ENCODE results near the gene ZNF571.

GRCh38 chr19:37594304-37594981, at the start of gene ZNF571, which contains the start of gene ZNF540:
- TF ChIP-seq CTCF (IDR thresholded peaks at IDR 0.05) (no peak), POLR2A (IDR thresholded peaks at IDR 0.05) (no peak)

All from lower leg skin (tissue), 3 donors.